Measurements from ENCODE around the gene CDK6.
"Not testable (repeated sequence)": the region's sequence is repeated elsewhere in the genome, so short reads cannot be mapped to it uniquely, and the experiment has no call there.

Gene CDK6

GRCh38 chr7:92836489-92836999 is at the start of gene CDK6:
CDK6 (minus strand) TSS chr7:92836573; CDS start chr7:92833323, 3,250 bp downstream.
- no peak for DNase-seq

GRCh38 chr7:92886039-92886438 is 49.7 kb upstream of the CDK6 start:
- DNase-seq = not testable (repeated sequence)

GRCh38 chr7:92884218-92884617 is 47.8 kb upstream of the CDK6 start:
- no peak for DNase-seq

- no peak for DNase-seq
These were observed 46.4 kb upstream of the CDK6 start for GRCh38 chr7:92882760-92883159.

GRCh38 chr7:92881091-92881485 is 44.7 kb upstream of the CDK6 start:
- no peak for DNase-seq

- DNase-seq = no peak
These were observed 44.1 kb upstream of the CDK6 start for GRCh38 chr7:92880212-92881090.

- DNase-seq = no peak
These were observed 41.0 kb upstream of the CDK6 start for GRCh38 chr7:92877367-92877766.

- DNase-seq = no peak
These were observed 40.5 kb upstream of the CDK6 start for GRCh38 chr7:92876836-92877235.

- no peak for DNase-seq
These were observed 39.3 kb upstream of the CDK6 start for GRCh38 chr7:92875719-92876118.

- DNase-seq = no peak
These were observed 38.8 kb upstream of the CDK6 start for GRCh38 chr7:92875173-92875572.

GRCh38 chr7:92874567-92874966 is 38.2 kb upstream of the CDK6 start:
- DNase-seq = no peak

GRCh38 chr7:92873776-92874175 is 37.4 kb upstream of the CDK6 start:
- no peak for DNase-seq

- no peak for DNase-seq
These were observed 36.3 kb upstream of the CDK6 start for GRCh38 chr7:92872701-92873100.

GRCh38 chr7:92868683-92869293 is 32.4 kb upstream of the CDK6 start:
- DNase-seq = no peak

GRCh38 chr7:92864169-92864568 is 27.8 kb upstream of the CDK6 start:
- not testable (repeated sequence) for DNase-seq

- DNase-seq = no peak
These were observed 20.1 kb upstream of the CDK6 start for GRCh38 chr7:92856436-92856835.

GRCh38 chr7:92854501-92855238 is 18.3 kb upstream of the CDK6 start:
- no peak for DNase-seq

- DNase-seq = no peak
These were observed 15.4 kb upstream of the CDK6 start for GRCh38 chr7:92851732-92852131.

GRCh38 chr7:92850516-92850915 is 14.1 kb upstream of the CDK6 start:
- DNase-seq = no peak

GRCh38 chr7:92849322-92849721 is 12.9 kb upstream of the CDK6 start:
- DNase-seq = no peak

- DNase-seq = no peak
These were observed 12.5 kb upstream of the CDK6 start for GRCh38 chr7:92848851-92849250.

- no peak for DNase-seq
These were observed 12.1 kb upstream of the CDK6 start for GRCh38 chr7:92848441-92848840.

GRCh38 chr7:92847305-92847704 is 10.9 kb upstream of the CDK6 start:
- no peak for DNase-seq

- DNase-seq = no peak
These were observed 9.4 kb upstream of the CDK6 start for GRCh38 chr7:92845736-92846135.

Measured in SIG-M5 (cell line).